ENCODE measurements around the gene MUC20. TPM values are rescaled to one million over a fixed set of nuclear protein-coding genes. Genes with fewer than 3 reads are reported as not detected.
"Not testable (repeated sequence)": the region's sequence is repeated elsewhere in the genome, so short reads cannot be mapped to it uniquely, and the experiment has no call there.

The MUC20 gene
- total and polyA plus RNA-seq, 7 experiments from 2014 or later: 0.66 to 17.8 (median 12.2) TPM

DNA sequence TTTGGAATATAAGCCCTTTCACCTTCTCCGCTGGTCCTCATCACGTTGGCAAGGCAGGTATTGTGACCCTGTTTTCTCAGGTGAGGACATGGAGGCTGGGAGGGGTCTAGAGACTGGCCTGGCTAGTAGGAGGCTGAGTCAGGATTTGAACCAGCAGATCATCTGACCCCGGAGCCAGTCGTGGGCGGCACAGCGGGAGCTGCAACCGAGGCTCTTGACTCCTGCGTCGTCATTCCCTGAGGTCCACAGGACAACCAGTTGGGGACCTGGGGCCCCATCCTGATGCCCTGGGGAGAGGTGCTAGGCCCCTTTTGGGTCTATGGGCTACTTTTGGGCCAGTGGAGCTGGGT, 2.2 kb downstream of the MUC20 start:
- H3K4me1 Mint-ChIP-seq; H3K4me3 ChIP-seq (ENCODE audit: low read length); H3K27ac Mint-ChIP-seq; H3K4me1 ChIP-seq (ENCODE audit: control insufficient read depth in 2 of 2, insufficient read depth in 2 of 2, low read length in 2 of 2); H3K27me3 Mint-ChIP-seq; H3K9me3 Mint-ChIP-seq; POLR2A ChIA-PET; H3K9me3 ChIP-seq (ENCODE audit: control insufficient read depth in 2 of 3, low read length in 3 of 3); intact Hi-C loops (cut with micrococcal nuclease); ATAC-seq; H3K36me3 ChIP-seq (ENCODE audit: control insufficient read depth in 2 of 3, insufficient read depth in 3 of 3, low read length in 3 of 3); H3K27ac ChIP-seq (ENCODE audit: low read depth, low read length); H3K36me3 Mint-ChIP-seq; H3K27me3 ChIP-seq (ENCODE audit: control insufficient read depth in 2 of 2, insufficient read depth in 2 of 2, low read length in 2 of 2); CTCF ChIA-PET; DNase-seq; H3K4me3 Mint-ChIP-seq: not testable (repeated sequence)

DNA sequence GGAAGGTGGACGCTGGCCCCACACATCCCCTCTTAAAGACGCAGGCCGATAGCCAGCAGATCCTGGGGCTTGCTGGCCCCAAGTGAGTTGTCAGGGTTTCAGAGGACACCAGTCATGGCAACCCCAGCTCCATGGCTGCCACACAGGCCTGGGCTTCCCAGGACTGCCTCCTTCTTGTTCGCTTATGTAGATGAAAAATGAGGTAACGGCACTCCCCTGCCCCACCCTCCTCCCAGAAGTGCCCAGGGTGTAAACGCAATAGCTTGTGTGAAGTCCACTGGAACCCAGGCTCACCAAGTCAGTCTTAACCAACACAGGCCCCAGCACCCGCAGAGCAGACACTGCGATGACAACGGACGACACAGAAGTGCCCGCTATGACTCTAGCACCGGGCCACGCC, 3.6 kb downstream of the MUC20 start:
- H3K27ac Mint-ChIP-seq; H3K4me1 ChIP-seq (ENCODE audit: control insufficient read depth in 2 of 2, insufficient read depth in 2 of 2, low read length in 2 of 2); H3K4me1 Mint-ChIP-seq; intact Hi-C loops (cut with micrococcal nuclease); H3K27me3 Mint-ChIP-seq; ATAC-seq; H3K27ac ChIP-seq (ENCODE audit: low read depth, low read length); H3K36me3 Mint-ChIP-seq; H3K4me3 ChIP-seq (ENCODE audit: low read length); H3K4me3 Mint-ChIP-seq; H3K9me3 Mint-ChIP-seq; H3K27me3 ChIP-seq (ENCODE audit: control insufficient read depth in 2 of 2, insufficient read depth in 2 of 2, low read length in 2 of 2); CTCF ChIA-PET; DNase-seq; POLR2A ChIA-PET; H3K9me3 ChIP-seq (ENCODE audit: control insufficient read depth in 2 of 3, low read length in 3 of 3); H3K36me3 ChIP-seq (ENCODE audit: control insufficient read depth in 2 of 3, insufficient read depth in 3 of 3, low read length in 3 of 3): not testable (repeated sequence)

GRCh38 chr3:195725916-195726740, 5.3 kb downstream of the MUC20 start:
- H3K27me3 Mint-ChIP-seq; H3K4me3 Mint-ChIP-seq; CTCF ChIA-PET; DNase-seq; H3K27ac ChIP-seq (ENCODE audit: low read depth, low read length); intact Hi-C loops (cut with micrococcal nuclease); H3K27ac Mint-ChIP-seq; H3K4me1 ChIP-seq (ENCODE audit: control insufficient read depth in 2 of 2, insufficient read depth in 2 of 2, low read length in 2 of 2); POLR2A ChIA-PET; ATAC-seq; H3K9me3 ChIP-seq (ENCODE audit: control insufficient read depth in 2 of 3, low read length in 3 of 3); H3K4me1 Mint-ChIP-seq; H3K4me3 ChIP-seq (ENCODE audit: low read length); H3K36me3 ChIP-seq (ENCODE audit: control insufficient read depth in 2 of 3, insufficient read depth in 3 of 3, low read length in 3 of 3); H3K27me3 ChIP-seq (ENCODE audit: control insufficient read depth in 2 of 2, insufficient read depth in 2 of 2, low read length in 2 of 2); H3K9me3 Mint-ChIP-seq: not testable (repeated sequence)
- H3K36me3 Mint-ChIP-seq: peaks cover 0 to 19% (median 6%) of the 10 kb centered on the region in 5 donors

DNA sequence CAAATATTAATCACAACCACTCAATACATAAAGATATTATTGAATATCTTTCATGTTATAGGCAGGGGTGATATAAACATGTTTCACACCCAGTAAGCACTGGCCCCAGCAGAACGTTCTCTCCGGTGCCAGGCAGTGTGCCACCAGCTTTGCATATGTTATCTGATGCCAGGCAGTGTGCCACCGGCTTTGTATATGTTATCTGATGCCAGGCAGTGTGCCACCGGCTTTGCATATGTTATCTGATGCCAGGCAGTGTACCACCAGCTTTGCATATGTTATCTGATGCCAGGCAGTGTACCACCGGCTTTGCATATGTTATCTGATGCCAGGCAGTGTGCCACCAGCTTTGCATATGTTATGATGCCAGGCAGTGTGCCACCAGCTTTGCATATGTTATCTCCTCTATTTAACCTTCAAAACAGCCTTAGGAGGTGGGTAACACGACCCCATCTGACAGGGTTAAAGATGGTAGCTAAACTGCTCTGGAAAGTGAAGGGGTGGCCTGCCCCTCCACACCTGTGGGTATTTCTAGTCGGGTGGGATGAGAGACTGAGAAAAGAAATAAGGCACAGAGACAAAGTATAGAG, 6.9 kb downstream of the MUC20 start:
- no peak overlapping the region for H3K27ac Mint-ChIP-seq

GRCh38 chr3:195728789-195729188, 8.0 kb downstream of the MUC20 start:
- H3K4me3 ChIP-seq (ENCODE audit: low read length); intact Hi-C loops (cut with micrococcal nuclease); CTCF ChIA-PET; H3K4me3 Mint-ChIP-seq; H3K27me3 Mint-ChIP-seq; H3K9me3 ChIP-seq (ENCODE audit: control insufficient read depth in 2 of 3, low read length in 3 of 3); ATAC-seq; H3K4me1 Mint-ChIP-seq; H3K27ac ChIP-seq (ENCODE audit: low read depth, low read length); H3K4me1 ChIP-seq (ENCODE audit: control insufficient read depth in 2 of 2, insufficient read depth in 2 of 2, low read length in 2 of 2); H3K9me3 Mint-ChIP-seq; H3K27me3 ChIP-seq (ENCODE audit: control insufficient read depth in 2 of 2, insufficient read depth in 2 of 2, low read length in 2 of 2); DNase-seq; H3K27ac Mint-ChIP-seq; POLR2A ChIA-PET: not testable (repeated sequence)
- peaks cover 0 to 17% (median 0%) of the 10 kb centered on the region in 3 experiments for H3K36me3 ChIP-seq (ENCODE audit: control insufficient read depth in 2 of 3, insufficient read depth in 3 of 3, low read length in 3 of 3)
- peaks cover 0 to 41% (median 8%) of the 10 kb centered on the region in 5 donors for H3K36me3 Mint-ChIP-seq

More for the DNA sequence above, 6.9 kb downstream of the MUC20 start:
- CTCF ChIA-PET: no interaction called here
- intact Hi-C loops (cut with micrococcal nuclease): no loop called here
- no peak for DNase-seq
- Histone ChIP-seq H3K36me3 (ENCODE audit: control insufficient read depth in 2 of 3, insufficient read depth in 3 of 3, low read length in 3 of 3) (peaks cover 0 to 10% (median 0%) of the 10 kb centered on the region in 3 experiments), H3K27me3 (ENCODE audit: control insufficient read depth in 2 of 2, insufficient read depth in 2 of 2, low read length in 2 of 2) (no peaks in the 10 kb centered on the region), H3K27ac (ENCODE audit: low read depth, low read length) (no peak overlapping the region), H3K4me1 (ENCODE audit: control insufficient read depth in 2 of 2, insufficient read depth in 2 of 2, low read length in 2 of 2) (no peaks in the 10 kb centered on the region), H3K9me3 (ENCODE audit: control insufficient read depth in 2 of 3, low read length in 3 of 3) (no peaks in the 10 kb centered on the region), H3K4me3 (ENCODE audit: low read length) (no peak overlapping the region)
- no peaks in the 10 kb centered on the region for H3K9me3 Mint-ChIP-seq
- no peak for ATAC-seq
- POLR2A ChIA-PET: no interaction called here
- H3K4me1 Mint-ChIP-seq: peaks cover 0 to 3% (median 0%) of the 10 kb centered on the region in 7 donors
- no peak overlapping the region for H3K4me3 Mint-ChIP-seq
- H3K27me3 Mint-ChIP-seq: no peaks in the 10 kb centered on the region
- H3K36me3 Mint-ChIP-seq: peaks cover 0 to 32% (median 6%) of the 10 kb centered on the region in 5 donors

DNA sequence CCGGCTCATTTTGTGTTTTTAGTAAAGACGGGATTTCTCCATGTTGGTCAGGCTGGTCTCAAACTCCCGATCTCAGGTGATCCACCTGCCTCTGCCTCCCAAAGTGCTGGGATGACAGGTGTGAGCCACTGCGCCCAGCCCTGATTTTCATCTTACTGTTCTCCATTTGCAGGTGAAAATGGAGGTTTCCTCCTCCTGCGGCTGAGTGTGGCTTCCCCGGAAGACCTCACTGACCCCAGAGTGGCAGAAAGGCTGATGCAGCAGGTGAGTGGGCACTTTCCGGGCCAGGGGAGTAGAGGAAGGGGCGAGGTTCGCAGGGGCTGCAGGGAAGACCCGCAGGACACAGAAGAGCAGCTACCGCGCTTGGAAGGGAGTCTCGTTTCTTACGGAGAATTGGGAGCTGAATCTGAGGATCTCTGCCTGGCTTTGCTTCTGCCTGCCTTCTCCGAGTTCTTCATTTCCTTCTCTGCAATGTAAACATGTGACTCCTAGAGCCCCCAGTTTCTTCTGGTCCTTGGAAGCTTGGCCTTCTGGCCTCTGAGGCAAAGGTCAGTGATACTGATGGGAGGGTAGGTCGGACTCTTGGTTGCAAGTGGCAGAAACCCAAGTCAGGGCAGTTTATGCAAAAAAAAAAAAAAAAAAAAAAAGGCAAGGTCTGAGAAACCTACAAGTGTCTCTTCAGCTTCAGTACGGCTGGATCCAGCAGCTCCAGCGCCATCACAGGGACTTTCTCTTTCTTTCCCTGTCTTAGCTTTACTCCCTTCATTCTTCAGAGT, 8.9 kb downstream of the MUC20 start:
- Mint-ChIP-seq H3K9me3 (no peaks in the 10 kb centered on the region), H3K36me3 (peaks cover 0 to 41% (median 8%) of the 10 kb centered on the region in 5 donors), H3K27ac (no peak overlapping the region), H3K4me3 (no peak overlapping the region), H3K4me1 (peaks cover 0 to 3% (median 0%) of the 10 kb centered on the region in 7 donors), H3K27me3 (no peaks in the 10 kb centered on the region)
- Histone ChIP-seq H3K4me1 (ENCODE audit: control insufficient read depth in 2 of 2, insufficient read depth in 2 of 2, low read length in 2 of 2) (no peaks in the 10 kb centered on the region), H3K36me3 (ENCODE audit: control insufficient read depth in 2 of 3, insufficient read depth in 3 of 3, low read length in 3 of 3) (peaks cover 0 to 17% (median 0%) of the 10 kb centered on the region in 3 experiments), H3K27ac (ENCODE audit: low read depth, low read length) (no peak overlapping the region), H3K4me3 (ENCODE audit: low read length) (no peak overlapping the region), H3K27me3 (ENCODE audit: control insufficient read depth in 2 of 2, insufficient read depth in 2 of 2, low read length in 2 of 2) (no peaks in the 10 kb centered on the region), H3K9me3 (ENCODE audit: control insufficient read depth in 2 of 3, low read length in 3 of 3) (no peaks in the 10 kb centered on the region)
- ATAC-seq (no peak), DNase-seq (no peak)
- intact Hi-C loops (cut with micrococcal nuclease): loop anchor here in 1 of 2 donors (1.0 kb wide), 1 partner anchor 15 kb away; no protein-coding TSS in a partner anchor
- CTCF ChIA-PET: no interaction called here
- POLR2A ChIA-PET: no interaction called here

Data from naive thymus-derived CD4-positive, alpha-beta T cell (primary cell).